Glutamatergic neuron (in vitro differentiated cells): ENCODE data around the gene ZNF836. TPM values are rescaled to one million over a fixed set of nuclear protein-coding genes. Genes with fewer than 3 reads are reported as not detected.

ENCODE experiments used
- DNase-seq: peaks from one replicate; pipeline ENCODE4 v3.0.0; 2022
- H3K27ac Mint-ChIP-seq: one replicate; pipeline ENCODE4 v1.8.0; 2020; ENCODE audit warnings: mild to moderate bottlenecking, mixed read lengths, inconsistent platforms; ENCODE audit not compliant: unreplicated experiment
- H3K27me3 Mint-ChIP-seq: one replicate; pipeline ENCODE4 v1.8.0; 2020; ENCODE audit warnings: mild to moderate bottlenecking, moderate library complexity, mixed read lengths, inconsistent platforms; ENCODE audit not compliant: unreplicated experiment
- H3K36me3 Mint-ChIP-seq: one replicate; pipeline ENCODE4 v1.8.0; 2020; ENCODE audit warnings: mild to moderate bottlenecking, mixed read lengths, inconsistent platforms; ENCODE audit not compliant: unreplicated experiment
- H3K4me1 Mint-ChIP-seq: one replicate; pipeline ENCODE4 v1.8.0; 2020; ENCODE audit warnings: mild to moderate bottlenecking, low read depth, mixed read lengths, inconsistent platforms; ENCODE audit not compliant: unreplicated experiment
- H3K4me3 Mint-ChIP-seq: one replicate; pipeline ENCODE4 v1.8.0; 2020; ENCODE audit warnings: mild to moderate bottlenecking, mixed read lengths, inconsistent platforms; ENCODE audit not compliant: unreplicated experiment
- H3K9me3 Mint-ChIP-seq: one replicate; pipeline ENCODE4 v1.8.0; 2020; ENCODE audit warnings: mild to moderate bottlenecking, moderate library complexity, mixed read lengths, inconsistent platforms; ENCODE audit not compliant: unreplicated experiment
- total RNA-seq: library from RNA; stranded (reverse); fragmentation: NEBNext Ultra II Directional; extraction: Animal tissue kit (Norgen Biotek cat#: 25700); gene quantifications from one replicate; pipeline ENCODE4 v1.2.1, GENCODE V29; 2021; ENCODE audit not compliant: unreplicated experiment
- TF ChIP-seq, protein P1 (sequence below): fragments of 200-600 bp; sonication (generic); IDR thresholded peaks from one replicate; pipeline ENCODE4 v1.5.0; 2021; ENCODE audit not compliant: partially characterized antibody, unreplicated experiment

ZNF836 gene
- total RNA-seq, 1 donor from 2014 or later, result 29.7 TPM

GRCh38 chr19:52189735-52190486 is 18.5 kb upstream of the ZNF836 start, which contains the start of gene PPP2R1A:
PPP2R1A (plus strand) TSS chr19:52190052; CDS start chr19:52190097, 45 bp downstream.
- Mint-ChIP-seq H3K4me3 (peak within 1 kb of the TSS; percentile 91), H3K36me3 (peaks cover 4% of the 10 kb centered on the region), H3K9me3 (peaks cover 5% of the 10 kb centered on the region), H3K27ac (peak within 1 kb of the TSS; percentile 95), H3K27me3 (peaks cover 9% of the 10 kb centered on the region), H3K4me1 (peaks cover 11% of the 10 kb centered on the region)
- TF ChIP-seq, protein P1, sequence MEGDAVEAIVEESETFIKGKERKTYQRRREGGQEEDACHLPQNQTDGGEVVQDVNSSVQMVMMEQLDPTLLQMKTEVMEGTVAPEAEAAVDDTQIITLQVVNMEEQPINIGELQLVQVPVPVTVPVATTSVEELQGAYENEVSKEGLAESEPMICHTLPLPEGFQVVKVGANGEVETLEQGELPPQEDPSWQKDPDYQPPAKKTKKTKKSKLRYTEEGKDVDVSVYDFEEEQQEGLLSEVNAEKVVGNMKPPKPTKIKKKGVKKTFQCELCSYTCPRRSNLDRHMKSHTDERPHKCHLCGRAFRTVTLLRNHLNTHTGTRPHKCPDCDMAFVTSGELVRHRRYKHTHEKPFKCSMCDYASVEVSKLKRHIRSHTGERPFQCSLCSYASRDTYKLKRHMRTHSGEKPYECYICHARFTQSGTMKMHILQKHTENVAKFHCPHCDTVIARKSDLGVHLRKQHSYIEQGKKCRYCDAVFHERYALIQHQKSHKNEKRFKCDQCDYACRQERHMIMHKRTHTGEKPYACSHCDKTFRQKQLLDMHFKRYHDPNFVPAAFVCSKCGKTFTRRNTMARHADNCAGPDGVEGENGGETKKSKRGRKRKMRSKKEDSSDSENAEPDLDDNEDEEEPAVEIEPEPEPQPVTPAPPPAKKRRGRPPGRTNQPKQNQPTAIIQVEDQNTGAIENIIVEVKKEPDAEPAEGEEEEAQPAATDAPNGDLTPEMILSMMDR, result no peak
- DNase-seq, result peak; percentile 95

GRCh38 chr19:52188822-52189734 is 17.7 kb upstream of the ZNF836 start:
- H3K27ac Mint-ChIP-seq, result peak overlapping the region; percentile 95
- TF ChIP-seq, protein P1, result no peak
- DNase-seq, result peak; percentile 96
- peak overlapping the region; percentile 91 for H3K4me3 Mint-ChIP-seq
- H3K9me3 Mint-ChIP-seq, result peaks cover 5% of the 10 kb centered on the region
- H3K27me3 Mint-ChIP-seq, result peaks cover 9% of the 10 kb centered on the region
- H3K36me3 Mint-ChIP-seq, result peaks cover 2% of the 10 kb centered on the region
- H3K4me1 Mint-ChIP-seq, result peaks cover 11% of the 10 kb centered on the region

DNA sequence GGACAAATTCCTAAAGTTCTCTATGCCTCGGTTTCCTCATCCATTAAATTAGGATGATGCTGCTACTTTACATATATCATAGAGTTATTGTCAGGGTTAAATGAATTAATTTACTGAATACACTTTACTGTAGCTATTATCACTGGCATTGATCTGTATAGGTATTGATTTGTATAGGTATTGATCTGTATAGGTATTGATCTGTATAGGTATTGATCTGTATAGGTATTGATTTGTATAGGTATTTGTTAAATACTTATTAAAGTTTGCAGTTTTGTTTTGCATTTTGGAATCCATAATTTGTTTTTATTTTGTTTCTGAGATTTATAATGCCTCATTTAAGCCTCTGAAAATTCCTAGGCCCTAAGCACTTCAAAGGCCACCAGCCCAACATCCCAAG is 16.0 kb upstream of the ZNF836 start:
- TF ChIP-seq, protein P1, result no peak
- H3K4me1 Mint-ChIP-seq, result peaks cover 8% of the 10 kb centered on the region
- H3K27me3 Mint-ChIP-seq, result peaks cover 9% of the 10 kb centered on the region
- no peaks in the 10 kb centered on the region for H3K36me3 Mint-ChIP-seq
- DNase-seq, result no peak
- no peak overlapping the region for H3K27ac Mint-ChIP-seq
- H3K9me3 Mint-ChIP-seq, result peaks cover 5% of the 10 kb centered on the region
- H3K4me3 Mint-ChIP-seq, result no peak overlapping the region

DNA sequence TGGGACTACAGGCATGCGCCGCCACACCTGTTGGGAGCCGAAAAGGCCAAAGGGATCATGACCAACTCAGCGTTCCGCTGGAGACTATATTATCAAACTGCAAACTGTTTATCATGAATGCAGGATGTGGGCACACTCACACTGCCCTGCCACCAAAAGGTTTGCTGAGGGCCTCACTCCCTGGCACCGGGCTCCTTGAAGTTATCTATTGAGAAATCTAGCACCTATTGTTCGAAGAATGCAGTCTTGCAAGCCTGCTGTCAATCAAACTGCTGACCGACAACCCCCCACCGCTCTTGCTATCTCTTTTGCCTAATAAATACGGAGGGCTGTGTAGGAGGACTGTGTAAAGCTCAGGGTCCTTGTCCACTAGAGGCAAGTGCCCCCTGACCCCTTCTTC is 5.2 kb upstream of the ZNF836 start:
- peaks cover 8% of the 10 kb centered on the region for H3K9me3 Mint-ChIP-seq
- H3K4me1 Mint-ChIP-seq, result no peaks in the 10 kb centered on the region
- peaks cover 8% of the 10 kb centered on the region for H3K36me3 Mint-ChIP-seq
- DNase-seq, result no peak
- H3K4me3 Mint-ChIP-seq, result no peak overlapping the region
- TF ChIP-seq, protein P1, result no peak
- peaks cover 3% of the 10 kb centered on the region for H3K27me3 Mint-ChIP-seq
- no peak overlapping the region for H3K27ac Mint-ChIP-seq
